Hepatocyte (in vitro differentiated cells): ENCODE measurements around the gene GMPR.
"Not testable (repeated sequence)": the region's sequence is repeated elsewhere in the genome, so short reads cannot be mapped to it uniquely, and the experiment has no call there.

ENCODE experiments used
- EZH2 ChIP-seq: fragments of 200-600 bp; sonication (generic); IDR thresholded peaks from 2 replicates; pipeline ENCODE4 v1.6.1; 2016; ENCODE audit warnings: antibody characterized with exemption, mild to moderate bottlenecking, borderline replicate concordance
- EZH2phosphoT487 ChIP-seq: fragments of 200-600 bp; sonication (generic); IDR thresholded peaks from one replicate; pipeline ENCODE4 v1.6.1; 2018; ENCODE audit warnings: antibody characterized with exemption, mild to moderate bottlenecking, low read depth, moderate library complexity; ENCODE audit not compliant: unreplicated experiment, severe bottlenecking
- TF ChIP-seq, protein P1 (sequence below): fragments of 200-600 bp; sonication (generic); IDR thresholded peaks from 2 replicates; pipeline ENCODE4 v1.5.1; 2016; ENCODE audit warnings: antibody characterized with exemption, mild to moderate bottlenecking; ENCODE audit not compliant: poor library complexity

GRCh38 chr6:16226117-16227047 lies 12.0 kb upstream of the GMPR start:
- TF ChIP-seq EZH2, EZH2phosphoT487: not testable (repeated sequence)
- TF ChIP-seq, protein P1, sequence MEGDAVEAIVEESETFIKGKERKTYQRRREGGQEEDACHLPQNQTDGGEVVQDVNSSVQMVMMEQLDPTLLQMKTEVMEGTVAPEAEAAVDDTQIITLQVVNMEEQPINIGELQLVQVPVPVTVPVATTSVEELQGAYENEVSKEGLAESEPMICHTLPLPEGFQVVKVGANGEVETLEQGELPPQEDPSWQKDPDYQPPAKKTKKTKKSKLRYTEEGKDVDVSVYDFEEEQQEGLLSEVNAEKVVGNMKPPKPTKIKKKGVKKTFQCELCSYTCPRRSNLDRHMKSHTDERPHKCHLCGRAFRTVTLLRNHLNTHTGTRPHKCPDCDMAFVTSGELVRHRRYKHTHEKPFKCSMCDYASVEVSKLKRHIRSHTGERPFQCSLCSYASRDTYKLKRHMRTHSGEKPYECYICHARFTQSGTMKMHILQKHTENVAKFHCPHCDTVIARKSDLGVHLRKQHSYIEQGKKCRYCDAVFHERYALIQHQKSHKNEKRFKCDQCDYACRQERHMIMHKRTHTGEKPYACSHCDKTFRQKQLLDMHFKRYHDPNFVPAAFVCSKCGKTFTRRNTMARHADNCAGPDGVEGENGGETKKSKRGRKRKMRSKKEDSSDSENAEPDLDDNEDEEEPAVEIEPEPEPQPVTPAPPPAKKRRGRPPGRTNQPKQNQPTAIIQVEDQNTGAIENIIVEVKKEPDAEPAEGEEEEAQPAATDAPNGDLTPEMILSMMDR, result not testable (repeated sequence)
